GM23338 (cell line): ENCODE data around the gene PDGFC. TPM values are rescaled to one million over a fixed set of nuclear protein-coding genes. Genes with fewer than 3 reads are reported as not detected.

Experiments
- ATAC-seq: fragments of 200-7000 bp; cut with Tn5 transposase; 3 replicates; pipeline ENCODE4 v1.9.1; 2020
- DNase-seq: peaks from one replicate; pipeline ENCODE4 v3.0.0-alpha.2; 2015; ENCODE audit warnings: low spot score
- H2AFZ ChIP-seq: fragments of 200-600 bp; sonication (generic); 2 replicates; pipeline ENCODE4 v1.8.0; 2016; ENCODE audit warnings: antibody characterized with exemption, mild to moderate bottlenecking, moderate library complexity
- H3F3A ChIP-seq: fragments of 200-600 bp; sonication (generic); replicated peaks from 2 replicates; pipeline ENCODE4 v1.8.0; 2017; ENCODE audit warnings: antibody characterized with exemption, mixed run types, low read depth
- H3K27ac ChIP-seq: fragments of 200-600 bp; sonication (generic); 2 replicates; pipeline ENCODE4 v1.6.1; 2016; ENCODE audit warnings: low read depth
- H3K27me3 ChIP-seq: fragments of 200-600 bp; sonication (generic); 2 replicates; pipeline ENCODE4 v1.8.0; 2016; ENCODE audit warnings: mild to moderate bottlenecking, mixed run types, moderate library complexity; ENCODE audit not compliant: insufficient read depth
- H3K36me3 ChIP-seq: fragments of 200-600 bp; sonication (generic); 2 replicates; pipeline ENCODE4 v1.8.0; 2016; ENCODE audit warnings: mild to moderate bottlenecking; ENCODE audit not compliant: insufficient read depth
- H3K4me1 ChIP-seq: fragments of 200-600 bp; sonication (generic); 2 replicates; pipeline ENCODE4 v1.8.0; 2016; ENCODE audit warnings: mild to moderate bottlenecking, moderate library complexity; ENCODE audit not compliant: insufficient read depth
- H3K4me2 ChIP-seq: fragments of 200-600 bp; sonication (generic); 2 replicates; pipeline ENCODE4 v1.7.1; 2017; ENCODE audit warnings: mixed run types
- H3K4me3 ChIP-seq: fragments of 200-600 bp; sonication (generic); 2 replicates; pipeline ENCODE4 v1.6.1; 2016; ENCODE audit warnings: mixed run types
- H3K79me2 ChIP-seq: fragments of 200-600 bp; sonication (generic); replicated peaks from 2 replicates; pipeline ENCODE4 v1.8.0; 2017; ENCODE audit warnings: mild to moderate bottlenecking; ENCODE audit not compliant: insufficient read depth
- H3K9me2 ChIP-seq: fragments of 200-600 bp; sonication (generic); 2 replicates; pipeline ENCODE4 v1.8.0; 2017; ENCODE audit not compliant: insufficient read depth
- H4K20me1 ChIP-seq: fragments of 200-600 bp; sonication (generic); replicated peaks from 2 replicates; pipeline ENCODE4 v1.8.0; 2017; ENCODE audit warnings: mild to moderate bottlenecking; ENCODE audit not compliant: insufficient read depth
- H3K27ac Mint-ChIP-seq: 2 replicates; pipeline ENCODE4 v1.8.0; 2020; ENCODE audit warnings: inconsistent platforms, mild to moderate bottlenecking, moderate library complexity, mixed read lengths
- H3K27me3 Mint-ChIP-seq: 3 replicates; pipeline ENCODE4 v1.8.0; 2022; ENCODE audit warnings: low read depth, mild to moderate bottlenecking, moderate library complexity, mixed read lengths, inconsistent platforms; ENCODE audit not compliant: insufficient read depth, poor library complexity
- H3K36me3 Mint-ChIP-seq: 3 replicates; pipeline ENCODE4 v1.8.0; 2021; ENCODE audit warnings: low read depth, mild to moderate bottlenecking, inconsistent platforms, moderate library complexity, mixed read lengths
- H3K4me1 Mint-ChIP-seq: 3 replicates; pipeline ENCODE4 v1.8.0; 2020; ENCODE audit warnings: mild to moderate bottlenecking, inconsistent platforms, mixed read lengths
- H3K4me3 Mint-ChIP-seq: 3 replicates; pipeline ENCODE4 v1.8.0; 2021; ENCODE audit warnings: moderate library complexity, mild to moderate bottlenecking, inconsistent platforms, mixed read lengths
- H3K9me3 Mint-ChIP-seq: 3 replicates; pipeline ENCODE4 v1.8.0; 2020; ENCODE audit warnings: moderate library complexity, mild to moderate bottlenecking, inconsistent platforms, mixed read lengths
- CREB1 ChIP-seq: fragments of 250-450 bp; sonication (Bioruptor Pico); IDR thresholded peaks from 2 replicates; pipeline ENCODE4 v1.5.0; 2020; ENCODE audit warnings: low read depth, mild to moderate bottlenecking, moderate library complexity
- EZH2 ChIP-seq: fragments of 200-600 bp; sonication (generic); IDR thresholded peaks from one replicate; pipeline ENCODE4 v1.8.0; 2017; ENCODE audit warnings: antibody characterized with exemption, mild to moderate bottlenecking, low read depth; ENCODE audit not compliant: unreplicated experiment
- EZH2phosphoT487 ChIP-seq: fragments of 200-600 bp; sonication (generic); IDR thresholded peaks from one replicate; pipeline ENCODE4 v1.8.1; 2018; ENCODE audit warnings: antibody characterized with exemption; ENCODE audit not compliant: unreplicated experiment
- JUNB ChIP-seq: IDR thresholded peaks from one replicate; pipeline ENCODE4 v1.6.1; 2016; ENCODE audit warnings: antibody characterized with exemption; ENCODE audit not compliant: unreplicated experiment
- STAT1 ChIP-seq: IDR thresholded peaks from one replicate; pipeline ENCODE4 v1.6.1; 2016; ENCODE audit warnings: antibody characterized with exemption; ENCODE audit not compliant: unreplicated experiment
- ZNF114 ChIP-seq: fragments of 250-450 bp; sonication (Bioruptor Pico); IDR thresholded peaks from 2 replicates; pipeline ENCODE4 v1.5.0; 2020; ENCODE audit warnings: mild to moderate bottlenecking, moderate library complexity
- ZNF331 ChIP-seq: fragments of 250-450 bp; sonication (Bioruptor Pico); IDR thresholded peaks from 2 replicates; pipeline ENCODE4 v1.5.0; 2020; ENCODE audit warnings: low read depth, mild to moderate bottlenecking, moderate library complexity
- polyA plus RNA-seq: library from polyadenylated mRNA; unstranded; fragments of >200 nt; fragmentation: Nextera tagmentation; extraction: Ambion mirVana; gene quantifications from 2 replicates; pipeline ENCODE4 v1.2.1, GENCODE V29; 2016
- total RNA-seq: library from RNA; depleted of rRNA; stranded (reverse); fragments of >200 nt; shearing (Covaris generic); gene quantifications from 2 replicates; pipeline ENCODE4 v1.2.3, GENCODE V29; 2014
- TF ChIP-seq, protein P1 (sequence below): fragments of 250-450 bp; sonication (Bioruptor Pico); IDR thresholded peaks from 2 replicates; pipeline ENCODE4 v1.5.0; 2020; ENCODE audit warnings: mild to moderate bottlenecking, moderate library complexity
- TF ChIP-seq, protein P2 (sequence below): IDR thresholded peaks from 2 replicates; pipeline ENCODE4 v1.6.1; 2016; ENCODE audit warnings: antibody characterized with exemption
- TF ChIP-seq, protein P3 (sequence below), 2 experiments: fragments of 200-600 bp in 1 of 2; sonication (generic) in 1 of 2; conservative IDR thresholded peaks; 2 replicates each; pipeline versions ENCODE4 v1.5.1 to v1.6.1; 2016 to 2017; ENCODE audit warnings: antibody characterized with exemption in 2 of 2, low read depth in 2 of 2, mild to moderate bottlenecking in 2 of 2, moderate library complexity in 1 of 2
- TF ChIP-seq, protein P4 (sequence below): IDR thresholded peaks from one replicate; pipeline ENCODE4 v1.6.1; 2018; ENCODE audit warnings: antibody characterized with exemption; ENCODE audit not compliant: unreplicated experiment

Gene PDGFC
- total and polyA plus RNA-seq, 2 experiments from 2014 or later = 1.3 to 3.4 TPM

DNA sequence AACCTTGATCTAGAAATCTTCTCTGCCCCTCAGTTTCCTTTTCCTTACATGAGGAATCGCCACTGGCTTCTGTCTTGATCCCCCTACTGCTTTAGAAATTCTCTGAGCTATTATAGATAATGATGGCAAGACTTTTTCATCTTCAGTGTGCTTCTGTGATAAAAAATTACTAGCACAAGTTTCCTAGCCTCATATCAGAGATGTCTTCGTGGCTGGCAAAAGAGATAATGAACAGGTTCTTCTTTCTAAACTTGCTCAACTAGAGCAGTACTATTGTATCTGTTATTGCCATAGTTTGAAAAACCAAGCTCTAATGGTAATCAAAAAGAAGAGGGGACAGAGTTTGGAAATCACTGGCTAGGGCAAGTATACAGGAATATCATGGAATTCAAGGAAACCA, 4.1 kb upstream of the PDGFC start (continued):
- TF ChIP-seq, protein P1, sequence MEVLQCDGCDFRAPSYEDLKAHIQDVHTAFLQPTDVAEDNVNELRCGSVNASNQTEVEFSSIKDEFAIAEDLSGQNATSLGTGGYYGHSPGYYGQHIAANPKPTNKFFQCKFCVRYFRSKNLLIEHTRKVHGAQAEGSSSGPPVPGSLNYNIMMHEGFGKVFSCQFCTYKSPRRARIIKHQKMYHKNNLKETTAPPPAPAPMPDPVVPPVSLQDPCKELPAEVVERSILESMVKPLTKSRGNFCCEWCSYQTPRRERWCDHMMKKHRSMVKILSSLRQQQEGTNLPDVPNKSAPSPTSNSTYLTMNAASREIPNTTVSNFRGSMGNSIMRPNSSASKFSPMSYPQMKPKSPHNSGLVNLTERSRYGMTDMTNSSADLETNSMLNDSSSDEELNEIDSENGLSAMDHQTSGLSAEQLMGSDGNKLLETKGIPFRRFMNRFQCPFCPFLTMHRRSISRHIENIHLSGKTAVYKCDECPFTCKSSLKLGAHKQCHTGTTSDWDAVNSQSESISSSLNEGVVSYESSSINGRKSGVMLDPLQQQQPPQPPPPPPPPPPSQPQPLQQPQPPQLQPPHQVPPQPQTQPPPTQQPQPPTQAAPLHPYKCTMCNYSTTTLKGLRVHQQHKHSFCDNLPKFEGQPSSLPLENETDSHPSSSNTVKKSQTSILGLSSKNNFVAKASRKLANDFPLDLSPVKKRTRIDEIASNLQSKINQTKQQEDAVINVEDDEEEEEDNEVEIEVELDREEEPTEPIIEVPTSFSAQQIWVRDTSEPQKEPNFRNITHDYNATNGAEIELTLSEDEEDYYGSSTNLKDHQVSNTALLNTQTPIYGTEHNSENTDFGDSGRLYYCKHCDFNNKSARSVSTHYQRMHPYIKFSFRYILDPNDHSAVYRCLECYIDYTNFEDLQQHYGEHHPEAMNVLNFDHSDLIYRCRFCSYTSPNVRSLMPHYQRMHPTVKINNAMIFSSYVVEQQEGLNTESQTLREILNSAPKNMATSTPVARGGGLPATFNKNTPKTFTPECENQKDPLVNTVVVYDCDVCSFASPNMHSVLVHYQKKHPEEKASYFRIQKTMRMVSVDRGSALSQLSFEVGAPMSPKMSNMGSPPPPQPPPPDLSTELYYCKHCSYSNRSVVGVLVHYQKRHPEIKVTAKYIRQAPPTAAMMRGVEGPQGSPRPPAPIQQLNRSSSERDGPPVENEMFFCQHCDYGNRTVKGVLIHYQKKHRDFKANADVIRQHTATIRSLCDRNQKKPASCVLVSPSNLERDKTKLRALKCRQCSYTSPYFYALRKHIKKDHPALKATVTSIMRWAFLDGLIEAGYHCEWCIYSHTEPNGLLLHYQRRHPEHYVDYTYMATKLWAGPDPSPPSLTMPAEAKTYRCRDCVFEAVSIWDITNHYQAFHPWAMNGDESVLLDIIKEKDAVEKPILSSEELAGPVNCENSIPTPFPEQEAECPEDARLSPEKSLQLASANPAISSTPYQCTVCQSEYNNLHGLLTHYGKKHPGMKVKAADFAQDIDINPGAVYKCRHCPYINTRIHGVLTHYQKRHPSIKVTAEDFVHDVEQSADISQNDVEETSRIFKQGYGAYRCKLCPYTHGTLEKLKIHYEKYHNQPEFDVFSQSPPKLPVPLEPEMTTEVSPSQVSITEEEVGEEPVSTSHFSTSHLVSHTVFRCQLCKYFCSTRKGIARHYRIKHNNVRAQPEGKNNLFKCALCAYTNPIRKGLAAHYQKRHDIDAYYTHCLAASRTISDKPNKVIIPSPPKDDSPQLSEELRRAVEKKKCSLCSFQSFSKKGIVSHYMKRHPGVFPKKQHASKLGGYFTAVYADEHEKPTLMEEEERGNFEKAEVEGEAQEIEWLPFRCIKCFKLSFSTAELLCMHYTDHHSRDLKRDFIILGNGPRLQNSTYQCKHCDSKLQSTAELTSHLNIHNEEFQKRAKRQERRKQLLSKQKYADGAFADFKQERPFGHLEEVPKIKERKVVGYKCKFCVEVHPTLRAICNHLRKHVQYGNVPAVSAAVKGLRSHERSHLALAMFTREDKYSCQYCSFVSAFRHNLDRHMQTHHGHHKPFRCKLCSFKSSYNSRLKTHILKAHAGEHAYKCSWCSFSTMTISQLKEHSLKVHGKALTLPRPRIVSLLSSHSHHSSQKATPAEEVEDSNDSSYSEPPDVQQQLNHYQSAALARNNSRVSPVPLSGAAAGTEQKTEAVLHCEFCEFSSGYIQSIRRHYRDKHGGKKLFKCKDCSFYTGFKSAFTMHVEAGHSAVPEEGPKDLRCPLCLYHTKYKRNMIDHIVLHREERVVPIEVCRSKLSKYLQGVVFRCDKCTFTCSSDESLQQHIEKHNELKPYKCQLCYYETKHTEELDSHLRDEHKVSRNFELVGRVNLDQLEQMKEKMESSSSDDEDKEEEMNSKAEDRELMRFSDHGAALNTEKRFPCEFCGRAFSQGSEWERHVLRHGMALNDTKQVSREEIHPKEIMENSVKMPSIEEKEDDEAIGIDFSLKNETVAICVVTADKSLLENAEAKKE = no peak
- TF ChIP-seq, protein P2, sequence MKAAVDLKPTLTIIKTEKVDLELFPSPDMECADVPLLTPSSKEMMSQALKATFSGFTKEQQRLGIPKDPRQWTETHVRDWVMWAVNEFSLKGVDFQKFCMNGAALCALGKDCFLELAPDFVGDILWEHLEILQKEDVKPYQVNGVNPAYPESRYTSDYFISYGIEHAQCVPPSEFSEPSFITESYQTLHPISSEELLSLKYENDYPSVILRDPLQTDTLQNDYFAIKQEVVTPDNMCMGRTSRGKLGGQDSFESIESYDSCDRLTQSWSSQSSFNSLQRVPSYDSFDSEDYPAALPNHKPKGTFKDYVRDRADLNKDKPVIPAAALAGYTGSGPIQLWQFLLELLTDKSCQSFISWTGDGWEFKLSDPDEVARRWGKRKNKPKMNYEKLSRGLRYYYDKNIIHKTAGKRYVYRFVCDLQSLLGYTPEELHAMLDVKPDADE = no peak
- TF ChIP-seq EZH2 (no peak), STAT1 (no peak), CREB1 (CRISPR knock-in tag) (no peak), JUNB (no peak)

DNA sequence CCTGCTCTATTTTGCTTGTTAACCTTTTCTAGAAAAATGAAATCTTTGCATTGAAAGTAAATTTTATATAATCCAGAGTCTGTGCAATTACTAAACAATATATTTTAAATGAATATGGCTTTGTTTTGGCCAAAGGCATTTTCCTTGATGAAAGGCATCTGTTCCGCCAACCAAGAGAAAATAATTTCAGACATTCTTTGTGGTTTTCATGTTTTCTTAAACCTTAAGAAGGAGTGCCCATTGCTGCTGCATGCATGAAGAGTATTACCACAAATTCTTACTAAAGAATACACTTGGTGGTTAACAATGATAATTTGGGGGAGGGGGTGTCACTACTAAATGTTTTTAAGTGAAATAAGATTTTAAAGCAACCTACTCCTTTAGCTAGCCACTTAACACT, 2.7 kb upstream of the PDGFC start:
- no peaks in the 10 kb centered on the region for H4K20me1 ChIP-seq
- no peak overlapping the region for H3K4me3 Mint-ChIP-seq
- peaks cover 12% of the 10 kb centered on the region for H3K27me3 Mint-ChIP-seq
- no peaks in the 10 kb centered on the region for H3K9me2 ChIP-seq
- no peaks in the 10 kb centered on the region for H3K79me2 ChIP-seq
- peaks cover 32% of the 10 kb centered on the region for H3K4me1 ChIP-seq
- H3K4me3 ChIP-seq = no peak overlapping the region
- no peak overlapping the region for H3K27ac Mint-ChIP-seq
- H3K36me3 ChIP-seq = no peaks in the 10 kb centered on the region
- no peak overlapping the region for H3K27ac ChIP-seq
- no peaks in the 10 kb centered on the region for H3K36me3 Mint-ChIP-seq
- peaks cover 11% of the 10 kb centered on the region; the same call in 1 of the 2 replicates for H3F3A ChIP-seq
- H2AFZ ChIP-seq = no peak overlapping the region
- H3K9me3 Mint-ChIP-seq = no peaks in the 10 kb centered on the region
- H3K4me2 ChIP-seq = no peak overlapping the region
- DNase-seq = no peak
- peaks cover 27% of the 10 kb centered on the region for H3K27me3 ChIP-seq
- no peak for ATAC-seq
- peaks cover 13% of the 10 kb centered on the region for H3K4me1 Mint-ChIP-seq
- TF ChIP-seq EZH2phosphoT487 (no peak), JUNB (no peak), ZNF114 (CRISPR knock-in tag) (no peak), ZNF331 (CRISPR knock-in tag) (no peak)
- TF ChIP-seq, protein P2 = no peak
- TF ChIP-seq, protein P3, sequence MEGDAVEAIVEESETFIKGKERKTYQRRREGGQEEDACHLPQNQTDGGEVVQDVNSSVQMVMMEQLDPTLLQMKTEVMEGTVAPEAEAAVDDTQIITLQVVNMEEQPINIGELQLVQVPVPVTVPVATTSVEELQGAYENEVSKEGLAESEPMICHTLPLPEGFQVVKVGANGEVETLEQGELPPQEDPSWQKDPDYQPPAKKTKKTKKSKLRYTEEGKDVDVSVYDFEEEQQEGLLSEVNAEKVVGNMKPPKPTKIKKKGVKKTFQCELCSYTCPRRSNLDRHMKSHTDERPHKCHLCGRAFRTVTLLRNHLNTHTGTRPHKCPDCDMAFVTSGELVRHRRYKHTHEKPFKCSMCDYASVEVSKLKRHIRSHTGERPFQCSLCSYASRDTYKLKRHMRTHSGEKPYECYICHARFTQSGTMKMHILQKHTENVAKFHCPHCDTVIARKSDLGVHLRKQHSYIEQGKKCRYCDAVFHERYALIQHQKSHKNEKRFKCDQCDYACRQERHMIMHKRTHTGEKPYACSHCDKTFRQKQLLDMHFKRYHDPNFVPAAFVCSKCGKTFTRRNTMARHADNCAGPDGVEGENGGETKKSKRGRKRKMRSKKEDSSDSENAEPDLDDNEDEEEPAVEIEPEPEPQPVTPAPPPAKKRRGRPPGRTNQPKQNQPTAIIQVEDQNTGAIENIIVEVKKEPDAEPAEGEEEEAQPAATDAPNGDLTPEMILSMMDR (conservative IDR thresholded peaks at IDR 0.05; ENCODE audit: low read depth in 2 of 2) = no peak
- TF ChIP-seq, protein P4, sequence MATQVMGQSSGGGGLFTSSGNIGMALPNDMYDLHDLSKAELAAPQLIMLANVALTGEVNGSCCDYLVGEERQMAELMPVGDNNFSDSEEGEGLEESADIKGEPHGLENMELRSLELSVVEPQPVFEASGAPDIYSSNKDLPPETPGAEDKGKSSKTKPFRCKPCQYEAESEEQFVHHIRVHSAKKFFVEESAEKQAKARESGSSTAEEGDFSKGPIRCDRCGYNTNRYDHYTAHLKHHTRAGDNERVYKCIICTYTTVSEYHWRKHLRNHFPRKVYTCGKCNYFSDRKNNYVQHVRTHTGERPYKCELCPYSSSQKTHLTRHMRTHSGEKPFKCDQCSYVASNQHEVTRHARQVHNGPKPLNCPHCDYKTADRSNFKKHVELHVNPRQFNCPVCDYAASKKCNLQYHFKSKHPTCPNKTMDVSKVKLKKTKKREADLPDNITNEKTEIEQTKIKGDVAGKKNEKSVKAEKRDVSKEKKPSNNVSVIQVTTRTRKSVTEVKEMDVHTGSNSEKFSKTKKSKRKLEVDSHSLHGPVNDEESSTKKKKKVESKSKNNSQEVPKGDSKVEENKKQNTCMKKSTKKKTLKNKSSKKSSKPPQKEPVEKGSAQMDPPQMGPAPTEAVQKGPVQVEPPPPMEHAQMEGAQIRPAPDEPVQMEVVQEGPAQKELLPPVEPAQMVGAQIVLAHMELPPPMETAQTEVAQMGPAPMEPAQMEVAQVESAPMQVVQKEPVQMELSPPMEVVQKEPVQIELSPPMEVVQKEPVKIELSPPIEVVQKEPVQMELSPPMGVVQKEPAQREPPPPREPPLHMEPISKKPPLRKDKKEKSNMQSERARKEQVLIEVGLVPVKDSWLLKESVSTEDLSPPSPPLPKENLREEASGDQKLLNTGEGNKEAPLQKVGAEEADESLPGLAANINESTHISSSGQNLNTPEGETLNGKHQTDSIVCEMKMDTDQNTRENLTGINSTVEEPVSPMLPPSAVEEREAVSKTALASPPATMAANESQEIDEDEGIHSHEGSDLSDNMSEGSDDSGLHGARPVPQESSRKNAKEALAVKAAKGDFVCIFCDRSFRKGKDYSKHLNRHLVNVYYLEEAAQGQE = no peak
